A549 (cell line): ENCODE measurements around the gene AHNAK2. TPM values are rescaled to one million over a fixed set of nuclear protein-coding genes. Genes with fewer than 3 reads are reported as not detected.

Experiments
- ATAC-seq, 2 experiments: fragments of 200-7000 bp in 1 of 2; fragments of >200 bp in 1 of 2; cut with Nextera tagmentation in 1 of 2; cut with Tn5 transposase in 1 of 2; 3 replicates each; pipeline versions ENCODE4 v1.8.0 to v1.9.1; 2018 to 2020; ENCODE audit warnings: mild to moderate bottlenecking in 1 of 2, moderate library complexity in 1 of 2
- CTCF ChIA-PET: fragments of 300-600 bp; sonication (Branson Sonifier 250); formaldehyde crosslinking; extraction: SDS; loops from one replicate; lab custom pipeline; 2021; ENCODE audit warnings: antibody characterized with exemption, inconsistent platforms; lab: Yijun Ruan, JAX
- POLR2A ChIA-PET: fragments of 350-600 bp; formaldehyde crosslinking; extraction: SDS; loops from one replicate; lab custom pipeline; 2021; ENCODE audit warnings: antibody characterized with exemption, inconsistent platforms; lab: Yijun Ruan, JAX
- DNase-seq, 2 experiments: peaks; one replicate each; pipeline versions ENCODE4 v3.0.0 to v3.0.0-alpha.2; 2011 to 2016; ENCODE audit warnings: low read depth in 1 of 2, low spot score in 1 of 2
- FAIRE-seq: peaks from 2 replicates; lab custom pipeline; 2011; peaks lifted over from hg19 to GRCh38; lab: Jason Lieb, UNC
- H3K27ac ChIP-seq, 2 experiments: fragments of >200 bp; sonication (Bioruptor Twin); formaldehyde crosslinking; 3 replicates each; pipeline ENCODE4 v1.5.1; 2016 to 2017
- H3K4me1 ChIP-seq: fragments of >200 bp; sonication (Bioruptor Twin); formaldehyde crosslinking; 3 replicates; pipeline ENCODE4 v1.6.1; 2016
- H3K4me2 ChIP-seq: fragments of >200 bp; sonication (Bioruptor Twin); formaldehyde crosslinking; 3 replicates; pipeline ENCODE4 v1.6.1; 2016
- H3K4me3 ChIP-seq: fragments of >200 bp; sonication (Bioruptor Twin); formaldehyde crosslinking; 3 replicates; pipeline ENCODE4 v1.5.1; 2016
- H3K9me3 ChIP-seq: fragments of >200 bp; sonication (Bioruptor Twin); formaldehyde crosslinking; 3 replicates; pipeline ENCODE4 v1.6.1; 2016
- CBX2 ChIP-seq: fragments of 200-600 bp; sonication (generic); IDR thresholded peaks from 2 replicates; pipeline ENCODE4 v1.6.1; 2016; ENCODE audit warnings: low read depth, mild to moderate bottlenecking, borderline replicate concordance
- CHD4 ChIP-seq: fragments of 200-600 bp; sonication (generic); IDR thresholded peaks from 2 replicates; pipeline ENCODE4 v1.6.1; 2016; ENCODE audit warnings: antibody characterized with exemption, mild to moderate bottlenecking, borderline replicate concordance
- CTCF ChIP-seq: fragments of >200 bp; sonication (Bioruptor Twin); formaldehyde crosslinking; IDR thresholded peaks from 3 replicates; pipeline ENCODE4 v1.5.1; 2016
- EHMT2 ChIP-seq: fragments of 200-600 bp; sonication (generic); IDR thresholded peaks from 2 replicates; pipeline ENCODE4 v1.6.1; 2016; ENCODE audit warnings: antibody characterized with exemption, low read depth, mild to moderate bottlenecking, moderate library complexity
- EP300 ChIP-seq, 2 experiments: fragments of >200 bp; sonication (Bioruptor Twin); formaldehyde crosslinking; IDR thresholded peaks; 2 replicates in 1 of 2; 3 replicates in 1 of 2; pipeline ENCODE4 v1.6.1; 2016 to 2017
- ESRRA ChIP-seq: fragments of 150-350 bp; IDR thresholded peaks from 2 replicates; pipeline ENCODE4 v1.6.1; 2014; ENCODE audit warnings: mild to moderate bottlenecking, low read length, borderline replicate concordance
- FOSB ChIP-seq: fragments of 250-450 bp; sonication (Bioruptor Pico); IDR thresholded peaks from 2 replicates; pipeline ENCODE4 v1.5.0; 2020; ENCODE audit warnings: mild to moderate bottlenecking, moderate library complexity
- FOSL2 ChIP-seq, 2 experiments: fragments of 450-650 bp in 1 of 2; fragments of >200 bp in 1 of 2; sonication (Bioruptor Twin) in 1 of 2; formaldehyde crosslinking; IDR thresholded peaks; 2 replicates each; pipeline versions ENCODE4 v1.5.0 to v1.6.1; 2016 to 2020; ENCODE audit warnings: mild to moderate bottlenecking in 1 of 2, moderate library complexity in 1 of 2
- HDAC2 ChIP-seq: fragments of 200-600 bp; sonication (generic); IDR thresholded peaks from 2 replicates; pipeline ENCODE4 v1.6.1; 2016
- HOXA7 ChIP-seq: fragments of 250-450 bp; sonication (Bioruptor Pico); IDR thresholded peaks from 2 replicates; pipeline ENCODE4 v1.5.0; 2020; ENCODE audit warnings: mild to moderate bottlenecking, moderate library complexity
- HOXB13 ChIP-seq: fragments of 250-450 bp; sonication (Bioruptor Pico); IDR thresholded peaks from 2 replicates; pipeline ENCODE4 v1.5.0; 2020; ENCODE audit warnings: low read depth, mild to moderate bottlenecking, moderate library complexity
- JUN ChIP-seq, 2 experiments: fragments of >200 bp; sonication (Bioruptor Twin); formaldehyde crosslinking; IDR thresholded peaks; 2 replicates in 1 of 2; 3 replicates in 1 of 2; pipeline ENCODE4 v1.6.1; 2016 to 2017
- JUNB ChIP-seq: fragments of >200 bp; sonication (Bioruptor Twin); formaldehyde crosslinking; IDR thresholded peaks from 2 replicates; pipeline ENCODE4 v1.6.1; 2016
- MAZ ChIP-seq: fragments of 150-350 bp; IDR thresholded peaks from 2 replicates; pipeline ENCODE4 v1.6.1; 2014; ENCODE audit warnings: antibody characterized with exemption, low read depth, low read length, borderline replicate concordance
- MYC ChIP-seq: IDR thresholded peaks from 2 replicates; pipeline ENCODE4 v1.6.1; 2012; ENCODE audit warnings: mild to moderate bottlenecking, inconsistent platforms, low read length, improper control_type of control experiment, borderline replicate concordance
- PBX3 ChIP-seq: IDR thresholded peaks from 2 replicates; pipeline ENCODE4 v1.6.1; 2012
- PHF8 ChIP-seq: fragments of 200-600 bp; sonication (generic); IDR thresholded peaks from 2 replicates; pipeline ENCODE4 v1.6.1; 2016; ENCODE audit warnings: low read depth, mild to moderate bottlenecking, antibody characterized with exemption, moderate library complexity, borderline replicate concordance
- POLR2A ChIP-seq: IDR thresholded peaks from 2 replicates; pipeline ENCODE4 v1.6.1; 2012; ENCODE audit warnings: mild to moderate bottlenecking, low read length
- POLR2AphosphoS2 ChIP-seq: conservative IDR thresholded peaks from 2 replicates; pipeline ENCODE4 v1.6.1; 2012; ENCODE audit warnings: low read length, improper control_type of control experiment, inconsistent platforms
- RAD21 ChIP-seq, 2 experiments: fragments of >200 bp in 1 of 2; sonication (Bioruptor Twin) in 1 of 2; formaldehyde crosslinking in 1 of 2; IDR thresholded peaks in 1 of 2; conservative IDR thresholded peaks in 1 of 2; 2 replicates in 1 of 2; 3 replicates in 1 of 2; pipeline ENCODE4 v1.6.1; 2012 to 2018; ENCODE audit warnings: inconsistent platforms in 1 of 2
- RARB ChIP-seq: fragments of 250-450 bp; sonication (Bioruptor Pico); IDR thresholded peaks from 2 replicates; pipeline ENCODE4 v1.8.0; 2021; ENCODE audit warnings: mild to moderate bottlenecking, moderate library complexity
- RNF2 ChIP-seq: fragments of 200-600 bp; sonication (generic); IDR thresholded peaks from 2 replicates; pipeline ENCODE4 v1.6.1; 2016; ENCODE audit warnings: low read depth, mild to moderate bottlenecking, antibody characterized with exemption, moderate library complexity, borderline replicate concordance
- SMC3 ChIP-seq: fragments of >200 bp; sonication (Bioruptor Twin); formaldehyde crosslinking; IDR thresholded peaks from 3 replicates; pipeline ENCODE4 v1.6.1; 2018; ENCODE audit warnings: inconsistent platforms
- SREBF2 ChIP-seq: fragments of 450-650 bp; IDR thresholded peaks from 2 replicates; pipeline ENCODE4 v1.6.1; 2014; ENCODE audit warnings: mild to moderate bottlenecking, moderate library complexity
- TFCP2L1 ChIP-seq: fragments of 250-450 bp; sonication (Bioruptor Pico); IDR thresholded peaks from 2 replicates; pipeline ENCODE4 v1.5.0; 2021; ENCODE audit warnings: mild to moderate bottlenecking
- ZFP36 ChIP-seq: fragments of 450-650 bp; IDR thresholded peaks from 2 replicates; pipeline ENCODE4 v1.6.1; 2014; ENCODE audit warnings: borderline replicate concordance; ENCODE audit not compliant: partially characterized antibody
- ZNF302 ChIP-seq: fragments of 250-450 bp; sonication (Bioruptor Pico); IDR thresholded peaks from 2 replicates; pipeline ENCODE4 v1.9.0; 2021; ENCODE audit warnings: inconsistent platforms, mild to moderate bottlenecking, moderate library complexity
- ZSCAN20 ChIP-seq: fragments of 250-450 bp; sonication (Bioruptor Pico); IDR thresholded peaks from 2 replicates; pipeline ENCODE4 v1.8.0; 2022; ENCODE audit warnings: mild to moderate bottlenecking, moderate library complexity
- WGBS: methylation state at CpG from one replicate; pipeline ENCODE4 v1.1.6; 2017; ENCODE audit errors: missing lambda C conversion rate; 5-methylcytosine and 5-hydroxymethylcytosine counted together
- polyA plus RNA-seq, 4 experiments: library from polyadenylated mRNA; depleted of rRNA in 3 of 4; stranded (reverse); fragments of >200 nt; fragmentation: RNase III in 1 of 4; extraction: RNeasy Plus Mini Kit Qiagen cat#74134 plus additional on column Dnase treatment in 1 of 4; gene quantifications; 2 replicates in 3 of 4; 3 replicates in 1 of 4; pipeline ENCODE4 v1.2.3, GENCODE V29; 2011 to 2017
- TF ChIP-seq, protein P1 (sequence below): fragments of >200 bp; sonication (Bioruptor Twin); formaldehyde crosslinking; IDR thresholded peaks from 3 replicates; pipeline ENCODE4 v1.6.1; 2016

AHNAK2 gene
- polyA plus RNA-seq, 2 of the 4 experiments (the other 2 are of a cell fraction) = 43.3 to 43.7 TPM

DNA sequence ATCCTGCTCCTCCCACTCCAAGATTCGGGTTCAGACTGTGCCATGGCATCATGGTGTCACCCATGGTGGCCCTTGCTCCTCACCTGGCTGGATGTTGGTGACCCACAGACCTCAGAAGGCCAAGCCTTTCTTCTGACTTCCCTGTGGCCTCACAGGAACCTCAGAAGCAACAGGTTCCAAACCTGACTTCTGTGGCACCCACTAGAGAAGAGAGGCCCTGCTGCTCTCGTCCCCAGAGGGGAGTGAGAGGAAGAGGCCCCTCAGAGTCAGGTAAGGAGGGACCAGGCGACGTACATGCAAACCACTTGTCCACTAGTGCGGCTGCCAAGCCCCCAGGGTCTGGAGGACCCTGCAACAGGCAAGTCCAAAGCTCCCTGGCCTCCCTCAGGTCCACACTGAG is 17.9 kb upstream of the AHNAK2 start:
- Histone ChIP-seq H3K9me3 (peaks cover 8% of the 10 kb centered on the region; the same call in 1 of the 3 replicates), H3K27ac (no peak overlapping the region), H3K4me2 (no peak overlapping the region), H3K4me1 (no peaks in the 10 kb centered on the region), H3K4me3 (no peak overlapping the region)
- FAIRE-seq = no peak
- TF ChIP-seq CBX2 = no peak
- no peak for TF ChIP-seq CTCF
- TF ChIP-seq SREBF2 = no peak
- no peak for TF ChIP-seq ESRRA
- WGBS = 80% methylated on average over 5 of the region's 5 CpGs
- ChIA-PET CTCF (interaction anchor here (3.8 to 4.0 kb wide), 3 partner anchors 16 to 49 kb away, joined by 23 to 40 read pairs (median 28); no protein-coding TSS in a partner anchor), POLR2A (no interaction called here)
- DNase-seq = no peak
- no peak for ATAC-seq

GRCh38 chr14:104994978-104995377 is 16.8 kb upstream of the AHNAK2 start:
- POLR2A ChIA-PET = no interaction called here
- H3K4me1 ChIP-seq = no peaks in the 10 kb centered on the region
- CTCF ChIA-PET = interaction anchor here (1.0 to 4.0 kb wide), 7 partner anchors 9 to 50 kb away, joined by 5 to 40 read pairs (median 17); partner anchors contain the start of gene CLBA1
- no peak for TF ChIP-seq RAD21 (conservative IDR thresholded peaks at IDR 0.05 in 1 of 2, IDR thresholded peaks at IDR 0.05 in 1 of 2)
- TF ChIP-seq SMC3 = no peak
- TF ChIP-seq HOXA7 (CRISPR knock-in tag) = no peak
- no peak for TF ChIP-seq CHD4
- no peak for TF ChIP-seq POLR2A
- no peak for TF ChIP-seq ZSCAN20 (CRISPR knock-in tag)
- no peak for TF ChIP-seq EP300 (IDR thresholded peaks at IDR 0.05)
- no peak for TF ChIP-seq PHF8
- no peak for TF ChIP-seq JUNB
- TF ChIP-seq MAZ = no peak
- no peak for TF ChIP-seq ZFP36
- TF ChIP-seq EHMT2 = no peak
- TF ChIP-seq ZNF302 (CRISPR knock-in tag) = no peak
- no peak for TF ChIP-seq JUN (IDR thresholded peaks at IDR 0.05)
- no peak; the same call in 1 of the 2 replicates for TF ChIP-seq POLR2AphosphoS2
- WGBS = 85% methylated on average over 4 of the region's 6 CpGs
- FAIRE-seq (no peak), ATAC-seq (no peak), DNase-seq (no peak)
- no peak overlapping the region for H3K27ac ChIP-seq
- H3K9me3 ChIP-seq = peaks cover 8% of the 10 kb centered on the region; the same call in 1 of the 3 replicates
- H3K4me3 ChIP-seq = no peak overlapping the region
- H3K4me2 ChIP-seq = no peak overlapping the region

DNA sequence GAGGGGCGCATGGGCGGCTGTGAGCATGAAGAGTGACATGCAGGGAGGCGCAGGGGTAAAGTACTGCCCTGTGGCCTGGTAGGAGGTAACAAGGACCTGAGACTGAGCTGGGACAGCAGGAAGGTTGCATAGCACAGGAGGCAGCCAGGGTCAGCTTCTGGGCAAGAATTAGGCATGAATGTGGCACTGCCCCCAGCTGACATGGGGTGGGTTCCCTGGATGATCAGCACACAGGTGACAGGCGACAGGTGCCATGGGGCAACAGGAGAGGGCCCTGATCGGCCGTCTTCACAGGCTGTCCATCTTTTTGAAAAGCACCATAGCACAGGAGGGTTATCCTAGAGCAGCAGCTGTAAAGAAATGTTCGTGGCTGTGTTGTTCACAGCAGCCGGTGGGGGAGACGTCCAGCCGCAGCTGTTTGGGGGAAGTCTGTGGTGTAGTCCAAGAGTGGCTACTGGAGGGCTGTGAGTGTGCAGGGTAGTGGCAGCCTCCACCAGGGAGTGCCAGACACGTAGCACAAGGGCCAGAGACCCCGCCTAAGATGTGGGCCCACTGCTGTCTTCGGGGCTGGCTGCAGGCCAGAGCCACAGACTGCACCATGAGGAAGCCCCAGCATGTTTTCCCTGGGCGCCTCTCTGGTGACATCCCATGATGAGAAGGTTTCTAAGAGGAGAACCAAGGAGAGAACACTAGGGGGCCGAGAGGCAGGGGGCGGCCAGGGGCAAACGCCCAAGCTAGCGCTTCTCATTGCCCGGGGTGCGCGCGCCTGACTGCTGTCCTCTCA is 15.8 kb upstream of the AHNAK2 start:
- CTCF ChIA-PET = interaction anchor here (0.5 to 4.0 kb wide), 10 partner anchors 9 to 980 kb away, joined by 3 to 40 read pairs (median 6); partner anchors contain the start of gene CLBA1
- Histone ChIP-seq H3K9me3 (peaks cover 3% of the 10 kb centered on the region; the same call in 1 of the 3 replicates), H3K4me1 (no peaks in the 10 kb centered on the region), H3K27ac (no peak overlapping the region), H3K4me2 (no peak overlapping the region), H3K4me3 (no peak overlapping the region)
- POLR2A ChIA-PET = interaction anchor here (2.0 kb wide), 1 partner anchor 27 kb away, joined by 5 read pairs; the partner anchor contains the start of gene CDCA4
- WGBS = 90% methylated on average over 18 of the region's 22 CpGs
- DNase-seq = no peak
- FAIRE-seq = no peak
- ATAC-seq = peak; percentile 33 to 37; a peak in 3 of 6 replicates
- TF ChIP-seq HOXA7 (CRISPR knock-in tag) (no peak), MAZ (no peak), RNF2 (no peak), POLR2A (no peak), MYC (no peak), HDAC2 (no peak), TFCP2L1 (no peak), ESRRA (no peak), FOSL2 (IDR thresholded peaks at IDR 0.05) (no peak), FOSL2 (CRISPR knock-in tag; IDR thresholded peaks at IDR 0.05) (no peak), POLR2AphosphoS2 (no peak), HOXB13 (no peak), FOSB (no peak), ZNF302 (CRISPR knock-in tag) (no peak), JUN (IDR thresholded peaks at IDR 0.05) (no peak), RARB (CRISPR knock-in tag) (no peak), PBX3 (no peak)
- TF ChIP-seq, protein P1, sequence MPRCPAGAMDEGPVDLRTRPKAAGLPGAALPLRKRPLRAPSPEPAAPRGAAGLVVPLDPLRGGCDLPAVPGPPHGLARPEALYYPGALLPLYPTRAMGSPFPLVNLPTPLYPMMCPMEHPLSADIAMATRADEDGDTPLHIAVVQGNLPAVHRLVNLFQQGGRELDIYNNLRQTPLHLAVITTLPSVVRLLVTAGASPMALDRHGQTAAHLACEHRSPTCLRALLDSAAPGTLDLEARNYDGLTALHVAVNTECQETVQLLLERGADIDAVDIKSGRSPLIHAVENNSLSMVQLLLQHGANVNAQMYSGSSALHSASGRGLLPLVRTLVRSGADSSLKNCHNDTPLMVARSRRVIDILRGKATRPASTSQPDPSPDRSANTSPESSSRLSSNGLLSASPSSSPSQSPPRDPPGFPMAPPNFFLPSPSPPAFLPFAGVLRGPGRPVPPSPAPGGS = no peak
